ENCODE measurements around the gene RHBDL1. TPM values are rescaled to one million over a fixed set of nuclear protein-coding genes. Genes with fewer than 3 reads are reported as not detected.

The RHBDL1 gene
- total and polyA plus RNA-seq, 9 of the 15 experiments (the other 6 are each of a cell fraction or from before 2014, with no cell fraction given), result 0.03 to 5.6 (median 1.3) TPM; not detected in 1

DNA sequence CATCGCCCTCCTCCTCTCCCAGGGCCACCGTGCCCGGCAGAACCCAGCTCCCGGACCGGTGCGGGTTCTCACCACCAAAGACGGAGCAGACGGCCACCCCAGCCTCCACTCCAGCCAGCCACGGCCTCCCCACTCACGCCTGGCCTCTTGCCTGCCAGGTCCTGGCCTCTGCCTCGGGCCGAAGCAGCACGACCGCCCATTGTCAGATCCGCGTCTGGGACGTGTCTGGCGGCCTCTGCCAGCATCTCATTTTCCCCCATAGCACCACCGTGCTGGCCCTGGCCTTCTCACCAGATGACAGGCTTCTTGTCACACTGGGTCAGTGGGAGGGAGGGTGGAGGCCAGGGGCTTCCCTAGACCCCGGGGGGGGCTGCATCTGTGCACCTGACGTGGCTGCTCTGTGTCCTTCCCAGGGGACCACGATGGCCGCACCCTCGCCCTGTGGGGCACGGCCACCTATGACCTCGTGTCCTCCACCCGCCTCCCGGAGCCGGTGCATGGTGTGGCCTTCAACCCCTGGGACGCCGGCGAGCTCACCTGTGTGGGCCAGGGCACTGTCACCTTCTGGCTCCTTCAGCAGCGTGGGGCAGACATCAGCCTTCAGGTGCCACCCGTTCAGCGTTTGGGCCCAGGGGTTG lies 14.2 kb upstream of the RHBDL1 start (continued):
- TF ChIP-seq, protein P1, sequence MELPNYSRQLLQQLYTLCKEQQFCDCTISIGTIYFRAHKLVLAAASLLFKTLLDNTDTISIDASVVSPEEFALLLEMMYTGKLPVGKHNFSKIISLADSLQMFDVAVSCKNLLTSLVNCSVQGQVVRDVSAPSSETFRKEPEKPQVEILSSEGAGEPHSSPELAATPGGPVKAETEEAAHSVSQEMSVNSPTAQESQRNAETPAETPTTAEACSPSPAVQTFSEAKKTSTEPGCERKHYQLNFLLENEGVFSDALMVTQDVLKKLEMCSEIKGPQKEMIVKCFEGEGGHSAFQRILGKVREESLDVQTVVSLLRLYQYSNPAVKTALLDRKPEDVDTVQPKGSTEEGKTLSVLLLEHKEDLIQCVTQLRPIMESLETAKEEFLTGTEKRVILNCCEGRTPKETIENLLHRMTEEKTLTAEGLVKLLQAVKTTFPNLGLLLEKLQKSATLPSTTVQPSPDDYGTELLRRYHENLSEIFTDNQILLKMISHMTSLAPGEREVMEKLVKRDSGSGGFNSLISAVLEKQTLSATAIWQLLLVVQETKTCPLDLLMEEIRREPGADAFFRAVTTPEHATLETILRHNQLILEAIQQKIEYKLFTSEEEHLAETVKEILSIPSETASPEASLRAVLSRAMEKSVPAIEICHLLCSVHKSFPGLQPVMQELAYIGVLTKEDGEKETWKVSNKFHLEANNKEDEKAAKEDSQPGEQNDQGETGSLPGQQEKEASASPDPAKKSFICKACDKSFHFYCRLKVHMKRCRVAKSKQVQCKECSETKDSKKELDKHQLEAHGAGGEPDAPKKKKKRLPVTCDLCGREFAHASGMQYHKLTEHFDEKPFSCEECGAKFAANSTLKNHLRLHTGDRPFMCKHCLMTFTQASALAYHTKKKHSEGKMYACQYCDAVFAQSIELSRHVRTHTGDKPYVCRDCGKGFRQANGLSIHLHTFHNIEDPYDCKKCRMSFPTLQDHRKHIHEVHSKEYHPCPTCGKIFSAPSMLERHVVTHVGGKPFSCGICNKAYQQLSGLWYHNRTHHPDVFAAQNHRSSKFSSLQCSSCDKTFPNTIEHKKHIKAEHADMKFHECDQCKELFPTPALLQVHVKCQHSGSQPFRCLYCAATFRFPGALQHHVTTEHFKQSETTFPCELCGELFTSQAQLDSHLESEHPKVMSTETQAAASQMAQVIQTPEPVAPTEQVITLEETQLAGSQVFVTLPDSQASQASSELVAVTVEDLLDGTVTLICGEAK (IDR thresholded peaks at IDR 0.05), result 0 out of 2 replicates have a peak, but pooled peaks have one; percentile 11
- TF ChIP-seq, protein P1 (CRISPR knock-in tag; IDR thresholded peaks at IDR 0.05), result no peak
- TF ChIP-seq NFIX (CRISPR knock-in tag; IDR thresholded peaks at IDR 0.05; ENCODE audit: low read depth) (no peak), CREBBP (IDR thresholded peaks at IDR 0.05; ENCODE audit: low read depth, low read length) (no peak), HNRNPL (IDR thresholded peaks at IDR 0.05; ENCODE audit: low read depth, low read length) (peak; percentile 50; the same call in 1 of the 2 replicates), CBFB (CRISPR knock-in tag; IDR thresholded peaks at IDR 0.05) (0 out of 2 replicates have a peak, but pooled peaks have one; percentile 15), CBX1 (IDR thresholded peaks at IDR 0.05; ENCODE audit: low read depth) (no peak), CAMTA2 (CRISPR knock-in tag; conservative IDR thresholded peaks at IDR 0.05) (no peak), HLTF (IDR thresholded peaks at IDR 0.05) (0 out of 2 replicates have a peak, but pooled peaks have one; percentile 25), NFE2 (IDR thresholded peaks at IDR 0.05; ENCODE audit: low read depth) (no peak), HDGF (IDR thresholded peaks at IDR 0.05) (peak; percentile 72; the same call in 1 of the 2 replicates), CHD2 (IDR thresholded peaks at IDR 0.05; ENCODE audit: low read depth, low read length) (no peak), HDAC1 (IDR thresholded peaks at IDR 0.05) (peak in 1 of 2 experiments; percentile 30; a peak in 1 of 4 replicates), MTA3 (IDR thresholded peaks at IDR 0.05; ENCODE audit: borderline replicate concordance) (peak; percentile 29; the same call in 1 of the 2 replicates), POLR2A (conservative IDR thresholded peaks at IDR 0.05) (peak; percentile 61; the same call in 1 of the 2 replicates), ZNF282 (CRISPR knock-in tag; IDR thresholded peaks at IDR 0.05) (0 out of 2 replicates have a peak, but pooled peaks have one; percentile 51)
- TF ChIP-seq, protein P2, sequence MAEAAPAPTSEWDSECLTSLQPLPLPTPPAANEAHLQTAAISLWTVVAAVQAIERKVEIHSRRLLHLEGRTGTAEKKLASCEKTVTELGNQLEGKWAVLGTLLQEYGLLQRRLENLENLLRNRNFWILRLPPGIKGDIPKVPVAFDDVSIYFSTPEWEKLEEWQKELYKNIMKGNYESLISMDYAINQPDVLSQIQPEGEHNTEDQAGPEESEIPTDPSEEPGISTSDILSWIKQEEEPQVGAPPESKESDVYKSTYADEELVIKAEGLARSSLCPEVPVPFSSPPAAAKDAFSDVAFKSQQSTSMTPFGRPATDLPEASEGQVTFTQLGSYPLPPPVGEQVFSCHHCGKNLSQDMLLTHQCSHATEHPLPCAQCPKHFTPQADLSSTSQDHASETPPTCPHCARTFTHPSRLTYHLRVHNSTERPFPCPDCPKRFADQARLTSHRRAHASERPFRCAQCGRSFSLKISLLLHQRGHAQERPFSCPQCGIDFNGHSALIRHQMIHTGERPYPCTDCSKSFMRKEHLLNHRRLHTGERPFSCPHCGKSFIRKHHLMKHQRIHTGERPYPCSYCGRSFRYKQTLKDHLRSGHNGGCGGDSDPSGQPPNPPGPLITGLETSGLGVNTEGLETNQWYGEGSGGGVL (CRISPR knock-in tag; IDR thresholded peaks at IDR 0.05), result no peak

All from K562 (cell line).